Muscle of leg (tissue), 11 donors: ENCODE measurements around the gene LAMB4. TPM values are rescaled to one million over a fixed set of nuclear protein-coding genes. Genes with fewer than 3 reads are reported as not detected.
A peak's percentile ranks its signal among the peaks of the same experiment; 100 is the strongest.

ENCODE experiments used
- DNase-seq: peaks from one replicate; pipeline ENCODE4 v3.0.0; 2013
- H3K27ac ChIP-seq: one replicate; pipeline ENCODE4 v1.5.1; 2013; ENCODE audit warnings: mild to moderate bottlenecking, low read length, control low read depth
- H3K27me3 ChIP-seq: one replicate; pipeline ENCODE4 v1.6.1; 2013; ENCODE audit warnings: low read length; ENCODE audit not compliant: control insufficient read depth, insufficient read depth
- H3K36me3 ChIP-seq: one replicate; pipeline ENCODE4 v1.6.1; 2013; ENCODE audit warnings: low read length; ENCODE audit not compliant: control insufficient read depth, insufficient read depth
- H3K4me1 ChIP-seq: one replicate; pipeline ENCODE4 v1.6.1; 2013; ENCODE audit warnings: low read length; ENCODE audit not compliant: control insufficient read depth, insufficient read depth
- H3K4me3 ChIP-seq: one replicate; pipeline ENCODE4 v1.5.1; 2013; ENCODE audit warnings: low read length, control low read depth
- H3K9me3 ChIP-seq: replicated peaks from 2 replicates; pipeline ENCODE4 v1.6.1; 2013; ENCODE audit warnings: low read depth, low read length; ENCODE audit not compliant: control insufficient read depth
- WGBS: methylation state at CpG from one replicate; pipeline ENCODE4 v1.1.5; 2013; ENCODE audit warnings: missing lambda C conversion rate; ENCODE audit not compliant: insufficient coverage; 5-methylcytosine and 5-hydroxymethylcytosine counted together
- polyA plus RNA-seq, 8 donors: library from polyadenylated mRNA; unstranded; fragments of 120-200 nt; gene quantifications; one replicate each; pipeline versions ENCODE4 v1.2.1 to v1.2.3, GENCODE V29; 2013; ENCODE audit warnings: inconsistent platforms in 1 of 8, low replicate concordance in 1 of 8; ENCODE audit not compliant: insufficient read length in 8 of 8, insufficient read depth in 1 of 8
- total RNA-seq: library from RNA; stranded (reverse); fragments of 120-200 nt; gene quantifications from one replicate; pipeline ENCODE4 v1.2.4, GENCODE V29; 2013

LAMB4 gene
- total and polyA plus RNA-seq, 9 donors = 0.13 to 3.8 (median 0.25) TPM

- WGBS = 100% methylated on average over 4 of the region's 4 CpGs
- Histone ChIP-seq H3K27ac (no peak overlapping the region), H3K36me3 (no peaks in the 10 kb centered on the region), H3K27me3 (peaks cover 3% of the 10 kb centered on the region), H3K9me3 (no peaks in the 10 kb centered on the region), H3K4me3 (no peak overlapping the region), H3K4me1 (no peaks in the 10 kb centered on the region)
- no peak for DNase-seq
Measured at GRCh38 chr7:108009873-108010272, 120.3 kb downstream of the LAMB4 start.

GRCh38 chr7:108008827-108009226 lies 121.3 kb downstream of the LAMB4 start:
- H3K4me1 ChIP-seq = peaks cover 7% of the 10 kb centered on the region
- H3K4me3 ChIP-seq = no peak overlapping the region
- DNase-seq = no peak
- H3K27me3 ChIP-seq = peaks cover 9% of the 10 kb centered on the region
- H3K9me3 ChIP-seq = no peaks in the 10 kb centered on the region
- no peaks in the 10 kb centered on the region for H3K36me3 ChIP-seq
- no peak overlapping the region for H3K27ac ChIP-seq

- Histone ChIP-seq H3K4me3 (no peak overlapping the region), H3K36me3 (no peaks in the 10 kb centered on the region), H3K9me3 (no peaks in the 10 kb centered on the region), H3K27me3 (peaks cover 12% of the 10 kb centered on the region), H3K27ac (no peak overlapping the region), H3K4me1 (peaks cover 13% of the 10 kb centered on the region)
- 43% methylated on average over 1 of the region's 4 CpGs for whole genome bisulfite sequencing
- DNase-seq = no peak
Measured at GRCh38 chr7:108008240-108008639, 121.9 kb downstream of the LAMB4 start.

GRCh38 chr7:108007762-108008161 lies 122.4 kb downstream of the LAMB4 start:
- no CpG with 5 or more reads among the region's 3 CpGs for WGBS
- DNase-seq = no peak
- peaks cover 13% of the 10 kb centered on the region for H3K4me1 ChIP-seq

GRCh38 chr7:108007261-108007660 lies 122.9 kb downstream of the LAMB4 start:
- no peaks in the 10 kb centered on the region for H3K9me3 ChIP-seq
- peaks cover 15% of the 10 kb centered on the region for H3K27me3 ChIP-seq
- 50% methylated on average over 1 of the region's 3 CpGs for WGBS
- no peak overlapping the region for H3K27ac ChIP-seq
- no peak overlapping the region for H3K4me3 ChIP-seq
- H3K4me1 ChIP-seq = peaks cover 13% of the 10 kb centered on the region
- no peaks in the 10 kb centered on the region for H3K36me3 ChIP-seq
- no peak for DNase-seq

More at GRCh38 chr7:108007762-108008161, 122.4 kb downstream of the LAMB4 start:
- H3K27ac ChIP-seq = no peak overlapping the region
- H3K27me3 ChIP-seq = peaks cover 13% of the 10 kb centered on the region
- no peaks in the 10 kb centered on the region for H3K9me3 ChIP-seq
- H3K36me3 ChIP-seq = no peaks in the 10 kb centered on the region
- H3K4me3 ChIP-seq = no peak overlapping the region

- DNase-seq = peak; percentile 80
- peak overlapping the region; percentile 62 for H3K27ac ChIP-seq
- WGBS = 33% methylated on average over 5 of the region's 13 CpGs
- H3K27me3 ChIP-seq = peaks cover 15% of the 10 kb centered on the region
- peaks cover 10% of the 10 kb centered on the region for H3K36me3 ChIP-seq
- peaks cover 24% of the 10 kb centered on the region for H3K4me1 ChIP-seq
- no peak overlapping the region for H3K4me3 ChIP-seq
- no peaks in the 10 kb centered on the region for H3K9me3 ChIP-seq
Measured at GRCh38 chr7:108004220-108005142, 125.7 kb downstream of the LAMB4 start.

- Histone ChIP-seq H3K36me3 (peaks cover 13% of the 10 kb centered on the region), H3K27ac (peak overlapping the region; percentile 86), H3K4me3 (peak overlapping the region; percentile 90), H3K9me3 (no peaks in the 10 kb centered on the region), H3K4me1 (peaks cover 30% of the 10 kb centered on the region), H3K27me3 (peaks cover 15% of the 10 kb centered on the region)
- DNase-seq = no peak
- 25% methylated on average over 11 of the region's 15 CpGs for WGBS
Measured at GRCh38 chr7:108003599-108003935, 126.6 kb downstream of the LAMB4 start.

GRCh38 chr7:108002726-108003598 lies 127.2 kb downstream of the LAMB4 start, which contains the start of gene LAMB1:
Gene LAMB1 (minus strand): TSS chr7:108003161. CDS start chr7:108002885, 276 bp downstream.
- no peaks in the 10 kb centered on the region for H3K9me3 ChIP-seq
- H3K27me3 ChIP-seq = peaks cover 15% of the 10 kb centered on the region
- WGBS = under 1% methylated on average over 70 of the region's 75 CpGs
- peak within 1 kb of the TSS; percentile 90 for H3K4me3 ChIP-seq
- DNase-seq = peak; percentile 92
- peaks cover 16% of the 10 kb centered on the region for H3K36me3 ChIP-seq
- peak within 1 kb of the TSS; percentile 86 for H3K27ac ChIP-seq
- peaks cover 31% of the 10 kb centered on the region for H3K4me1 ChIP-seq

- H3K27me3 ChIP-seq = peaks cover 15% of the 10 kb centered on the region
- peak; percentile 47 for DNase-seq
- peak overlapping the region; percentile 86 for H3K27ac ChIP-seq
- peaks cover 20% of the 10 kb centered on the region for H3K36me3 ChIP-seq
- H3K4me1 ChIP-seq = peaks cover 35% of the 10 kb centered on the region
- peak overlapping the region; percentile 90 for H3K4me3 ChIP-seq
- under 1% methylated on average over 62 of the region's 75 CpGs for WGBS
- H3K9me3 ChIP-seq = no peaks in the 10 kb centered on the region
Measured at GRCh38 chr7:108001764-108002725, 128.1 kb downstream of the LAMB4 start.
